HG02973 (cell line): Measurements from ENCODE around the gene KIF5C.

Source experiments
- ATAC-seq: cut with Tn5 transposase; IDR thresholded peaks from one replicate; pipeline ENCODE4 v1.9.1; 2021; ENCODE audit warnings: moderate library complexity; ENCODE audit not compliant: unreplicated experiment

KIF5C gene

DNA sequence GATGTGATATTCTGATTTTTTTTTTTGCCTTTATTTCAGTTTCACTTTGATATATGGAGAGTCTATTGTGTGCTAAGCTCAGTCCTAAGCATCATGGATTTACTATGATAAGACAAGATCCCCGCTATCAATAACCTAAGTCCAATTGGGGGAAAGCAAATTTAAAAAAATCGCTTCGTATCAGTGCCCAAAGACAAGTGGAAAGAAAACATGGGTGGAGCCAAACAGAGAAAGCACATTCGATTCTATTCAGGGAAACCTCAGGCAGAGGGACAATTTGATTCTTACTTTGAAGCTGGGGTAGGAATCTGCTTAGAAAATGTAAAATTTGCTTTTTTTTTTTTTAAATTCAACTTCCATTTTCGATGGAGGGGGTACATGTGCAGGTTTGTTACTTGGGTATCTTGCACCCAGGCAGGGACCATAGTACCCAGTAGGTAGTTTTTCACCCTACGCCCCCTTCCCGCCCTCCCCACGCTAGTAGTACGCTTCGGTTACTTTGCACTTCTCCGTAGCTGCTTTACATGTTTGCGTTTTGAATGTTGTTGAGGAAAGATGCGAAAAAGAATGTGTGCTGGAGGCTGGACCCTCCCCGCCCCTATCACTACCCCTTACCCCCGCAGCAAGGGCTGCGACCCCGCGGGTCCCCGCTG, 12.4 kb downstream of the KIF5C start:
- ATAC-seq: no peak

GRCh38 chr2:148888003-148888501, 13.0 kb downstream of the KIF5C start:
- no peak for ATAC-seq

DNA sequence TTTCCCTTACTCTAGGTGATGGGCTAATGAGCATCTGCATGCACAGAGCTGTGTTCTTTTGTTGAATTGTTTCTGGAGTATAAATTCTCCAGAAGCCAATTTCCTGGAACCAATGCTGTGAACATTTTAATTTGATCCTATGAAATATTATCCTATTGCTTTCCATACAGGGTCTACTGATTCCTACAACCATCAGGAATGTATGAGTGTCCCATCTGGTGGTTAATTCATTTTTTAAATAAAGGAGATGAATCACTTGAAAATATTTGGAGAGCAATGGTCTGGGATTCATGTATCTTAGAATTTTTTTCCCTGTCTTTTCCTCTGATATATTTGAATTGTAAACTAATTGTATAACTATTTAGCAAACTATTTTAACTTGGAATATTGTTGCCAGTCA, 14.0 kb downstream of the KIF5C start:
- ATAC-seq: no peak

DNA sequence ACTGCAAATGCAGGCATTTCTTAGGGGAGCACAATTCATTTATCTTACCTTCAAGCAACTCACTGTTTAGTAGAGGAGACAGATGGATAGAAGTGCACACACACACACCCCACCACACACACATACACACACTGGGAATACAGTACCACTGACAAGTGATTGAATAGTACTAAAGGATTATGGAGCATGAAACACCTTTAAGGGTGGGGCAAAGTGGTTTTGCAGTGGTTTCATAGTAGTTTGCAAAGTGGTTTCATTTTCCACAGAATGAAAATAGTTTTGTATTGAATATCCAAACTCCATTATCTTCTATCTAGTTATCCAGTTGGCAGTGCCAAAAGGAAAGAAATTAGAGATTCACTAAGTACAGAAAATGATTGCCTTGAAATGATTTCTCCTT, 18.9 kb downstream of the KIF5C start:
- no peak for ATAC-seq

DNA sequence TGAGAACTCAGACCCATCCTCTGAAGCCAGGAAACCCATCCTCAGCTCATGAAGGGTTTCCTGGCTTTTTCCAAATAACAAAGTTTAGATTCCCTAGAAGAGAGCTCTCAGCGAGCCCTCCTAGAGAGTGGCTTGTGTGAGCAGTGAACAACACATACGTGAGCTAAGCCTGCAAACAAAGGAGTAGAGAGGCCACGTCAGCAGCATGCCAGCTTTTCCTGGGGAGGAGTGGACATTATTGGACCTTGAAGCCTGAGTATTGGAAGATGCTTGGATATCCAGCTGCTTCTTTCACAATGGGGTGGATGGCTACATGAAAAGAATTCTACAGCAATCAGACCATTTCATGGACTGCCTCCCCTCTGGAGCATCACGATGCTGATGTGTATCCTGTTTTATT, 21.1 kb downstream of the KIF5C start:
- ATAC-seq: no peak

GRCh38 chr2:148899638-148900318, 24.8 kb downstream of the KIF5C start:
- ATAC-seq: no peak

DNA sequence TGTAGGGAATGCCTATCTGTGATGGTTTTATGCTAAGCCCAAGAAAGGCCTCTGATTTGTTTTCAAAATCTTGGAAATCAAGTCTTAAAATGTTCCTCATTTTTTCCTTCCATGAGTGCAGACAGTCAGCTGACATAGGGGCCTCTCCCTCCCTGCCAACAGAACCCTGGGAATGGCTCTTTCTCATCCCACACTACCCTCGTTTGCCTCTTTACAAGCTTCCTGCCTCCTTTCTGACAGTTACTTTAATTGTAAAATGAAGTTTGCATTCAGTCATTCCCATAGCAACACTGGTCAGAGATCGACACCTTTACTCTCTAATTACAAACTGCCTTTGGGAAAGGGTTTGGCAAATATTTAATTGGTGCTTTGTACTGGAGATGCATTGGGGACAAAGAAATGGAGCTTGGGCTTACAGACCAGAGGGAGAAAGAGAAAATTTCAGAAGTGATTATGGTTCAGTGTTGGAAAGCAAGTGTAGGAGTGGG, 25.4 kb downstream of the KIF5C start:
- no peak for ATAC-seq

DNA sequence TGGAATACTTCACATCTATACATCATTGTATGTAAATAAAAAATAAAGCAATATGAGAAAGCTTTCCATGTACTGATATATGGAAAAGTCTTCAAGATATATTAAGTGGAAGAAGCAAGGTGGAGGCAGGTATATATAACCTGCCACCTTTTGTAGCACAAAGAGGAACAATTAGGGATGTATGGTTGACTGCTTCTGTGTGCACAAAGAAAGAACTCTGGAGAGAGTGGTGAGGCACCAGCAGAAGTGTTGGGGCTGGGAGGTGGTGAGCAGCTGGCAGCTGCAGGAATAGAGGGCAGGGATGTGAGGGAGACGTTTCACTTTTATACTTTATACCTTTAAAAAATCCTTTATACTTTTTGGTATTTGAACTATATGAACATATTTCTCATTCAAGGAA, 26.1 kb downstream of the KIF5C start:
- ATAC-seq: no peak

DNA sequence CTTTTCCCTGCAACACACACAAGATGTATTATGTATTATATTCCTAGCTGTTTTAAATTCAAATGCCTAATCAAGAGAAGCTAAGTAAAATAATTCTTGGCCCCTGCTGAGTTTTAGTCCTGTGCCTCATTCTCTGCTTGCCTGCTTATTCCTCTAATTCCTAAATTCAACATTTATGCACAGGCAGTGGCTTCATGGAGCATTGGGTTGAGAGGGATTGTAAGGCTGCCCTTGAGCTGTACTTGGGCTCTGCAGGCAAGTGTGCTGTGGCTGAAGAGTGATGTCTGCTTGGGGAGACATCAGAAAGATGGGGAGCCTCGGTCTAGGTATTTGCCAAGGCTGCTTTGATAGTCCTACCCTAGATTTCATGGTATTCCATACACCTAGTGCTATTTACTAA, 27.8 kb downstream of the KIF5C start:
- ATAC-seq: no peak

GRCh38 chr2:148903294-148903693, 28.3 kb downstream of the KIF5C start:
- no peak for ATAC-seq

- ATAC-seq: no peak
These were observed 29.0 kb downstream of the KIF5C start for GRCh38 chr2:148903979-148904378.

GRCh38 chr2:148906124-148906523, 31.1 kb downstream of the KIF5C start:
- ATAC-seq: no peak

- ATAC-seq: no peak
These were observed 32.2 kb downstream of the KIF5C start for GRCh38 chr2:148907085-148907785.

- ATAC-seq: no peak
These were observed 34.1 kb downstream of the KIF5C start for GRCh38 chr2:148909114-148909513.

GRCh38 chr2:148913061-148913460, 38.0 kb downstream of the KIF5C start:
- no peak for ATAC-seq

- no peak for ATAC-seq
These were observed 38.5 kb downstream of the KIF5C start for GRCh38 chr2:148913492-148913891.

- ATAC-seq: no peak
These were observed 39.4 kb downstream of the KIF5C start for GRCh38 chr2:148914463-148914862.

- ATAC-seq: no peak
These were observed 42.4 kb downstream of the KIF5C start for GRCh38 chr2:148917431-148917830.

DNA sequence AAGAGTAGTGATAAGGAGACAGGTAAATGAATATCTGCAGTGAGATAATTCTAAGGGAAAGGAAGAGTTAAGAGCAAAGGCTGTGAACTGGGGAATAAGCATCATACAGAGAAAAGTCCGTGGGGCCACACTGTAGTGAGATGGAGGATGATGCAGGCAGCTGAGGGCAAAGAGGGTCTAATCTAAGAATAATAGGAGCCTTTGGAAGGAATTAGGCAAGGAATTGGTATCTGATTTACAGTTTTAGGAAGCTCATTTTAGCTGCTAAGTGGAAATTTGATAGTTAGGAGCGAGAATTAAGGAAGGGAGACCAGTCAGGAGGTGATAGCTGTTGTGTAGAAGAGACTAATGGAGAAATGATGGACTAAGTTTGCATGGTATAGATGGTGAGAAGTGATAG, 43.5 kb downstream of the KIF5C start:
- ATAC-seq: no peak

GRCh38 chr2:148920559-148920958, 45.5 kb downstream of the KIF5C start:
- ATAC-seq: no peak

GRCh38 chr2:148922062-148922461, 47.0 kb downstream of the KIF5C start:
- no peak for ATAC-seq
